ENCODE data around the gene CREBRF.

- no peak for TF ChIP-seq ZNF274 (IDR thresholded peaks at IDR 0.05; ENCODE audit: low read depth, low read length)
- TF ChIP-seq SUZ12 (IDR thresholded peaks at IDR 0.05; ENCODE audit: extremely low read depth, insufficient read depth, insufficient read length): no peak
Measured at GRCh38 chr5:173148354-173148753, 92.2 kb downstream of the CREBRF start.
